HG03025 (cell line): ENCODE results near the gene CCDC33.

Source experiments
- ATAC-seq: cut with Tn5 transposase; IDR thresholded peaks from one replicate; pipeline ENCODE4 v1.9.1; 2021; ENCODE audit warnings: mild to moderate bottlenecking, moderate library complexity; ENCODE audit not compliant: unreplicated experiment, low FRiP score

Gene CCDC33

GRCh38 chr15:74257105-74257504 lies 21.0 kb downstream of the CCDC33 start:
- ATAC-seq: no peak

- ATAC-seq: no peak
These were observed 21.5 kb downstream of the CCDC33 start for GRCh38 chr15:74257623-74258022.

DNA sequence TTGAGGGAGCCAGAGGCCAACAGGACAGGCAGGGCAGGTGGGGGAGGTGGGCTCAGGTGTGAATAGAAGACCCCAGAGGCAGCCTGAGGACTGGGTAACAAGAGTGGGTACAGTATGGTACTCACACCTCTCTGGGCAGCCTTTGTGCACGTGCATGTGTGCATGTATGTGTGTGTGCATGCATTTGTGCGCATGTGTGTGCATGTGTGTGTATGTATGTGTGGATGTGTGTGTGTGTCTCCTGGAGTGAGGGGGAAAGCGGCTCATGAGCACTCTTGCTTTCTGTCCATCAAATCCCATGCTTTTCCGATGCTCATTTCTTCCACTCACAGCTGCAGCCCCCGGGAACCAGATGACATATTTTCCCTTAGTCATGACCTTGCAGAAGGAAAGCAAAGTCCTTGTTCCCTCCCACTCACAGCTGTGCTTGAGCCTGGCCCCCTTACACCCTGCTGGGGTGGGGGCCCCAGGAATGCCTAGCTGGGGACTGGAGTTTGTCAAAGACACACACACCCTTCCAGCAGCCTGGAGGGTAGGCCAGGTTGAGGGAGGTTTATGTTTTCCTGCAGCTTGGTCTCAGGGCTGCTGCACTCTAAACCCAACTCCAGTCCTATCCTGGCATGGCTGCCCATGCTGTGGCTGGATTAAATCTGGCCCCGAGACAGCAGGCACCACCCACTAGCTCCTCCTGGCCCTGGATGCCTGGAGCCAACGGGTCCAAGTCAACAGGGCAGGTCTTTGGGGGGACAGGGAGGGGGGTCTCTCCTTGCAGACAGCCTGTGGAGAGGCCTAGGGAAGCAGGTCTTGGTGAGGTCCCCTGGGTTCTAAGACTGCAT lies 22.5 kb downstream of the CCDC33 start:
- ATAC-seq: no peak

- ATAC-seq: no peak
These were observed 23.1 kb downstream of the CCDC33 start for GRCh38 chr15:74259292-74259648.

DNA sequence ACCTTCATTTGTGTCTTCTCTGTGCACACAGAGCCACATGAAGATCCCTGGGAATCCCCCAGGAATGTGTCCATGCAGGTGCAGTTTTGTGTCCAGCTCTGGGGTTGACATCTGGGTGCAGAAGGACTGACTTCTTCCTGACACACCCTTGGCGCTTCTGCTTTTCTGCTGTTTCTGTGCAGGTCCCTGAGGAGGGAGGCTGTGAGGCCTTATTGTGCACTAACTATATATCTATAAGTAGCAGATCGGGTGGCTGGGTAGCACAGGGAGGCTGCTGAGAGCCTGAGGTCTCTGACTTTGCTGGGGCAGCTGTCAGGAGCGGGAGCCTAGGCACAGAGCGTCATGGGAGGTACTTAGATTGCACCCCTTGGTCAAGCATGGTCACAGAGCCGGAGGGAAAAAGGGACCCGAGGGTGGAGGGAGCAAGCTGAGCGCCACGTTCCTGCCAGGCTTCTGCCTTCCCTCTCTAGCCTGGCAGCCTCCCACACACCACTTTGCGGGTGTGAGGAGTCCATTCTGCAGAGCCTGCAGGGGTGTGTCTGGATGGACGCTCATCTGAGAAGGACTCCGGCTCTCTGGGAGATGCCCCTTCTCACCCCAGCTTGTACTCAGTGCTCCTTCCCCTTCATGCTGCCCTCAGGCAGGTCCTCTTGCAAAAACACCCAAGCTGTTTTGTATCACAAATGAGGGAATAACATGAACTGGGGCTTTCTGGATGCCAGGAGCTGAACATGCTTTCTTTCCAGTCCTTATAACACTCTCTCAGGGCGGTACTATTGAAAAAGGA lies 23.9 kb downstream of the CCDC33 start:
- ATAC-seq: no peak

DNA sequence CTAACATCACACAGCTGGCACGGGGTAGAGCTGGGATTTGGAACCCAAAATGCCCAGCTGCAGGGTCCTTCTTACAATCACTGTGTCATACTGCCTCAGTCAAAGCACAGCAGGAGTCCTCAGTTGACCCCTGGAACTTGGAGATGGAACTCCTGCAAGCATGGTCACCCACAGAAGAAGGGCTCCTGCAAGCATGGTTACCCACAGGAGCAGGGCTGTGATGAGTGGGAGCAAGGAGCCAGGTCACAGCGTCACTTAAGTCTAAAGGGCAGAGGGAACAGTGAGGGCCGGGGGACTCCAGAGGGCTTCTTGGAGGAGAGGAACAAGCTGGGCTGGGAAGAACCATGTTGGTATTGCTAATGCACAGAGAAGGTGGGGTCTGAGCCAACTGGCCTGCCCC lies 24.9 kb downstream of the CCDC33 start:
- no peak for ATAC-seq

DNA sequence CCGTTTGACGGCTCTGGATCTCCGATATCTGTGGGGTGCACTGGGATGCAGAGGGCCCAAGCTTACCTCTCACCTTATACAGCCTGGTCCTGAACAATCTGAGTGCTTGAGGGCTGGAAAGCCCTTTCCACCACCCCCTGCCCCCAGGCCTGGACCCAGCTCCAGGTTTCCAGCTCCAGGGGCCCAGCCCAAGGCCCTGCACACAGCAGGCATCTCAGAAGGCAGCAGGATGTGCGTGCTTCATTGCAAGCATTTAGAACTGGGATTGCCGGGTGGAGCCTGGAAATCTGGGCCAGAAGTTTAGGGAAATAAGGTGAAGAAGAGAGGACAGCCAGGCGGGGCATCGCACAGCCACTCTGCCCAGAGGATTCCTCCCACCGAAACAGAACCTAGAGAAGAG lies 25.6 kb downstream of the CCDC33 start:
- no peak for ATAC-seq

DNA sequence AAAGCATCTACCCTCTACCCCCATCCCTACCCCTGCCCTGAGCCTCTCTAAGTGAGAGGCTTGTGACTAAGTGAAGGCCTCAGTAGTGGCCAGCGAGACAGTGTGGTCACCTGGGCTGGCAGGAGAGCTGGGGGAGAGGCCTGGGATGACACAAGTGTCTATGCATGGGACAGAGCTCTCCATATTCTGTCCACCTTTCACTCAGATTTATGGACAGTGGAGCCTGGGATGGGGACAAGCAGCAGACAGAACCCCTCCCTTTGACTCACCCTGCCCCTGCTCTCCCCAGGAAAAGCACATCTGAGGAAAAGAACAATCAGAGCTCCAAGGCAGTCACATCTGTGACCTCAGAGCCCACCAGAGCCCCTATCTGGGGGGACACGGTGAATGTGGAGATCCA lies 26.0 kb downstream of the CCDC33 start:
- ATAC-seq: no peak

DNA sequence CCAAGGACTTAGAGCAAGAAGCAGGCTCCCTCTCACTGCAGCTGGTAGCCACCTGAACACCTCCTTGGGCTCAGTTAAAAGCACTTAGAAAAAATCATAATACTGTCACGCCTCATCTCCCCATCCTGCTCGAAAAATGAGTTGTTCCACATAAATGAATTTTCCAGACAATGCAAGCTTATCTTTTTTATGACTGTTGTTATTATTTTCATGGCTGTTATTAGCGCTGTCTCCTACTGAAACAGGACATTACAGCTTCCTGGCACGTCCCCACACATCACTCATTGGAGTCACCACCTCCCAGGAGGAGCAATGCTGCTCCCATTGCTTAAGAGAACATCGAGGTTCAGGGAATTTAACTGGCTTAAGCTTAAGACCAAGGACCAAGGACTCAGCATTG lies 26.5 kb downstream of the CCDC33 start:
- no peak for ATAC-seq

GRCh38 chr15:74263466-74263865 lies 27.3 kb downstream of the CCDC33 start:
- ATAC-seq: no peak

- no peak for ATAC-seq
These were observed 28.0 kb downstream of the CCDC33 start for GRCh38 chr15:74264081-74264501.

GRCh38 chr15:74265046-74265639 lies 29.0 kb downstream of the CCDC33 start:
- ATAC-seq: no peak

DNA sequence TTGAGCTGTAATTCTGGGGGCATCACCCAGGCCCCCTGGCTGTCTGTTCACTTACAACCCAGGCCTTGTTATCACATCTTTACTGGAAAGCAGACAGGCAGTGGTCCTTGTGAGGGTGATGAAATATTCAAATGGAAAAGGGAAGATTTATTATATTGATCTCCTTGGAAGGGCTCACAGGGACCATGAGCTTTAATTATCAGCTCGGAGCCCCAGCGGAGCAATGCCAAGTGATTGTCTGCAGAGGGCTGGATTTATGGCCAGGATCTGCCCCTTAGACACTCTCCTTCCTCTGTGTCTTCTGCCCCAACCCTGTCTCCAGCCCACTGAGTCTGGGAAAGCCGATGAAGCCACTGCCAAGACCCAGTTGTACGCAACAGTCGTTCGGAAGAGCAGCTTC lies 31.9 kb downstream of the CCDC33 start:
- ATAC-seq: no peak

DNA sequence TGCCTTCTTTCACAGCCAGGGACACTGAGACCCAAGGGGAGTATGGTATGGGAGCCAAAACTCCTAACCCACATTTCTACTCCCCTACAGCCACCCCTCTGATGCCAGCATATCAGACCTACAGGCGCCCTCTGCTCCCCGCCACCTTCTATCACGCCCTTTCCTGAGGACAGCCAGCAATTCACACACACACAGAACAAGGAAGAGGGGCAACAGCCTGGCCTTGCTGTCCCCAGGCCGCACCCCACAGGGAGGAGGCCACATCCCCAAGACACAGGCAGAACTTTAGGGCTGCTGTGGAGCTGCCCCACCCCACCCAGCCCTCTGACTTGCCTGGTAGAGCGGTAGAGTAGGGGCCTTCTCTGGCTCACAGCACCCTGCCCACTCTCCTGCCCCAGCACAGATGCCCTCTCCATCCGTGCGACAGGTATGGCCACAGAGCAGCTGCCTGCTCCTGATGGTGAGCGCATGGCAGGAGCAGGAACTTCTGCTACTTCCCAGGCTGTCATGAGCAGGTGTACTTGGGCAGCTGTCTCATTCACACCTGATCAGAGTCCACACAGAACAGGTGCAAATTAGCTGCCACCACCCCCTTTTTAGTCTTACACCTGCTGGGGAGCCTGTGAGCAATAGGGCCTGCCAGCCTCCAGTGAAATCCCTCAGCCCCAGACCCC lies 33.4 kb downstream of the CCDC33 start:
- no peak for ATAC-seq

GRCh38 chr15:74270155-74270554 lies 34.0 kb downstream of the CCDC33 start:
- no peak for ATAC-seq

GRCh38 chr15:74270854-74271520 lies 34.9 kb downstream of the CCDC33 start:
- ATAC-seq: no peak

- no peak for ATAC-seq
These were observed 36.7 kb downstream of the CCDC33 start for GRCh38 chr15:74272812-74273211.

DNA sequence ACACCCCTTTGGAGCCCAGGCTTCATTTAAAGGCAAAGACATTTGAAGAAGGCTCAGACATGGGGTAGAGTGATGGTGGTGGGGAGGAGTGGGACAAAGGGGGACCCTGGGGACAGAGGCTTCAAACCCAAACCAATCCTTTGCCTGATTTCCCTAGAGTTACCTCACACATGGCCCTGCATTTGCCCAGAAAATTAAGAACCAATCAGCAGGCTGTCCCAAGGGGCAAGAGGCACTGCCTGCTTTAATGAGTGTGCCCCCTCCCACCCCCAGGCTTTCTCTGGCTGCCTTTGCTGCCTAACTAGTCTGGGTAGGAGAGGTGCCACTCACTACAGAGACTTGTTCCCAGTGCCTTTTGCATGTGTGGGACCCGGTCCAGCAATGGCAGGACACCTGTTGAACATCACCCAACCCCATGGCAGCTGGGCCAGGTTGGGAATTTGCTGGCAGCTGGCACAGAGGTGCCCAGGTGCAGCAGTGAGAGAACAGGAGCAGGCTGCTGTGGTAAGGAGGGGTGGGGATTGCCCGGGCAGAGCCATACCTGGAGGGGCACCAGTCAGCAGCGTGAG lies 38.4 kb downstream of the CCDC33 start:
- no peak for ATAC-seq

DNA sequence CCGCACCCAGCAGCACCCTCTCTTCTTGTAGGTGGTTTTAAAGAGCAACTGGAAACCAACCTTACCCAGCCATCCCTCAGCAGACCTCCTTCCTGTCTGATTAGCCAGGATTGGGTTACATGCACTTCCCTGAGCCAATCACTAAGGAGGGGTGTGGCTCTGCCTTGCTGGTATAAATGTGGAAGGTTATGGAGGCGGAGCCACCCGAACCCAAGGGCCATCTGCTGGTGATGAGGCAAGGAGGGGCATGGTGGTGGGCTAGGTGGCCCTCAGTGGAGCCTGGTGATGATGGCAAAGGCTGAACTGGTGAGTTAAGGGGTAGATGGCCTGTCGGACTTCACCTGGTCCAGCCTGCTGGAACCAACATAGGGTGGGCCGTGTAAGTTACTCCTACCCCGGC lies 39.8 kb downstream of the CCDC33 start:
- ATAC-seq: no peak

- no peak for ATAC-seq
These were observed 40.4 kb downstream of the CCDC33 start for GRCh38 chr15:74276560-74276959.
